ENCODE measurements around the gene NUCKS1.
A peak's percentile ranks its signal among the peaks of the same experiment; 100 is the strongest.

The NUCKS1 gene

GRCh38 chr1:205750138-205751035 is at the start of gene NUCKS1:
NUCKS1 (minus strand) TSS chr1:205750182; CDS start chr1:205749973, 209 bp downstream.
- peak; percentile 95 for DNase-seq (ENCODE audit: low read depth)

GRCh38 chr1:205798577-205798976 is 48.6 kb upstream of the NUCKS1 start:
- DNase-seq (ENCODE audit: low read depth): no peak

GRCh38 chr1:205797168-205797567 is 47.2 kb upstream of the NUCKS1 start:
- no peak for DNase-seq (ENCODE audit: low read depth)

- DNase-seq (ENCODE audit: low read depth): no peak
Measured at GRCh38 chr1:205794011-205794730, 44.2 kb upstream of the NUCKS1 start.

GRCh38 chr1:205792961-205793673 is 43.1 kb upstream of the NUCKS1 start:
- DNase-seq (ENCODE audit: low read depth): no peak

- DNase-seq (ENCODE audit: low read depth): no peak
Measured at GRCh38 chr1:205792481-205792881, 42.5 kb upstream of the NUCKS1 start.

GRCh38 chr1:205791568-205792180 is 41.7 kb upstream of the NUCKS1 start:
- no peak for DNase-seq (ENCODE audit: low read depth)

GRCh38 chr1:205787287-205787916 is 37.4 kb upstream of the NUCKS1 start:
- no peak for DNase-seq (ENCODE audit: low read depth)

- DNase-seq (ENCODE audit: low read depth): no peak
Measured at GRCh38 chr1:205786601-205787000, 36.6 kb upstream of the NUCKS1 start.

GRCh38 chr1:205785446-205785845 is 35.5 kb upstream of the NUCKS1 start:
- no peak for DNase-seq (ENCODE audit: low read depth)

- no peak for DNase-seq (ENCODE audit: low read depth)
Measured at GRCh38 chr1:205783904-205784303, 33.9 kb upstream of the NUCKS1 start.

GRCh38 chr1:205783433-205783795 is 33.4 kb upstream of the NUCKS1 start:
- no peak for DNase-seq (ENCODE audit: low read depth)

GRCh38 chr1:205782627-205783432 is 32.8 kb upstream of the NUCKS1 start:
- no peak for DNase-seq (ENCODE audit: low read depth)

- DNase-seq (ENCODE audit: low read depth): no peak
Measured at GRCh38 chr1:205780335-205780734, 30.4 kb upstream of the NUCKS1 start.

- DNase-seq (ENCODE audit: low read depth): no peak
Measured at GRCh38 chr1:205777994-205778393, 28.0 kb upstream of the NUCKS1 start.

- peak; percentile 45 for DNase-seq (ENCODE audit: low read depth)
Measured at GRCh38 chr1:205775717-205776056, 25.7 kb upstream of the NUCKS1 start.

- peak; percentile 44 for DNase-seq (ENCODE audit: low read depth)
Measured at GRCh38 chr1:205775015-205775716, 25.2 kb upstream of the NUCKS1 start, which contains the start of gene RAB29. RAB29 (minus strand) TSS chr1:205775482; CDS start chr1:205774956, 526 bp downstream.

GRCh38 chr1:205774198-205775014 is 24.4 kb upstream of the NUCKS1 start:
- DNase-seq (ENCODE audit: low read depth): no peak

GRCh38 chr1:205772607-205773032 is 22.6 kb upstream of the NUCKS1 start:
- DNase-seq (ENCODE audit: low read depth): no peak
